HG03025 (cell line): ENCODE measurements around the gene LCE2A.
"Not testable (repeated sequence)": the region's sequence is repeated elsewhere in the genome, so short reads cannot be mapped to it uniquely, and the experiment has no call there.

ENCODE experiments used
- ATAC-seq: cut with Tn5 transposase; IDR thresholded peaks from one replicate; pipeline ENCODE4 v1.9.1; 2021; ENCODE audit warnings: mild to moderate bottlenecking, moderate library complexity; ENCODE audit not compliant: unreplicated experiment, low FRiP score

The LCE2A gene

GRCh38 chr1:152697701-152698600 is at the start of gene LCE2A:
LCE2A (plus strand) TSS chr1:152698345; CDS start chr1:152698902, 557 bp downstream.
- ATAC-seq: no peak

GRCh38 chr1:152654110-152654509 is 44.0 kb upstream of the LCE2A start:
- no peak for ATAC-seq

GRCh38 chr1:152656459-152656858 is 41.7 kb upstream of the LCE2A start:
- no peak for ATAC-seq

- no peak for ATAC-seq
Measured at GRCh38 chr1:152657677-152658076, 40.5 kb upstream of the LCE2A start.

GRCh38 chr1:152658649-152659048 is 39.5 kb upstream of the LCE2A start:
- ATAC-seq: no peak

- ATAC-seq: no peak
Measured at GRCh38 chr1:152663098-152663497, 35.0 kb upstream of the LCE2A start, which contains the start of gene LCE2D. LCE2D (plus strand) TSS chr1:152663380; CDS start chr1:152664106, 726 bp downstream.

GRCh38 chr1:152666171-152666570 is 32.0 kb upstream of the LCE2A start:
- not testable (repeated sequence) for ATAC-seq

- no peak for ATAC-seq
Measured at GRCh38 chr1:152667648-152668047, 30.5 kb upstream of the LCE2A start.

GRCh38 chr1:152673016-152673415 is 25.1 kb upstream of the LCE2A start:
- ATAC-seq: no peak

- not testable (repeated sequence) for ATAC-seq
Measured at GRCh38 chr1:152674983-152675382, 23.2 kb upstream of the LCE2A start, which contains the start of gene LCE2C. LCE2C (plus strand) TSS chr1:152675279; CDS start chr1:152676016, 737 bp downstream.

- no peak for ATAC-seq
Measured at GRCh38 chr1:152679459-152679858, 18.7 kb upstream of the LCE2A start.

GRCh38 chr1:152681616-152682015 is 16.5 kb upstream of the LCE2A start:
- ATAC-seq: no peak

- ATAC-seq: no peak
Measured at GRCh38 chr1:152683846-152684245, 14.3 kb upstream of the LCE2A start.

GRCh38 chr1:152685823-152686222 is 12.3 kb upstream of the LCE2A start, which contains the start of gene LCE2B:
LCE2B (plus strand) TSS chr1:152686123; CDS start chr1:152686844, 721 bp downstream.
- ATAC-seq: not testable (repeated sequence)

- ATAC-seq: no peak
Measured at GRCh38 chr1:152699746-152700145, 1.6 kb downstream of the LCE2A start.

- ATAC-seq: no peak
Measured at GRCh38 chr1:152707860-152708259, 9.7 kb downstream of the LCE2A start, which contains the start of gene LCE4A. LCE4A (plus strand) TSS chr1:152708160; CDS start chr1:152709076, 916 bp downstream.

GRCh38 chr1:152718238-152718637 is 20.1 kb downstream of the LCE2A start:
- no peak for ATAC-seq

GRCh38 chr1:152725261-152725660 is 27.1 kb downstream of the LCE2A start:
- no peak for ATAC-seq

GRCh38 chr1:152728986-152729385 is 30.8 kb downstream of the LCE2A start:
- ATAC-seq: no peak

GRCh38 chr1:152735648-152736047 is 37.5 kb downstream of the LCE2A start:
- no peak for ATAC-seq

GRCh38 chr1:152737997-152738396 is 39.9 kb downstream of the LCE2A start:
- no peak for ATAC-seq

- ATAC-seq: no peak
Measured at GRCh38 chr1:152739841-152740240, 41.7 kb downstream of the LCE2A start.
